Effector memory CD8-positive, alpha-beta T cell (primary cell): Measurements from ENCODE around the gene MRPL41.
"Not testable (repeated sequence)": the region's sequence is repeated elsewhere in the genome, so short reads cannot be mapped to it uniquely, and the experiment has no call there.

ENCODE experiments used
- ATAC-seq: fragments of 150-1000 bp; cut with Tn5 transposase; replicated peaks from 2 replicates; pipeline ENCODE4 v1.10.0; 2021; ENCODE audit warnings: mild to moderate bottlenecking, moderate library complexity
- DNase-seq, 3 experiments: peaks; one replicate each; pipeline ENCODE4 v3.0.0; 2021
- H3K27ac Mint-ChIP-seq, 2 donors: one replicate each; pipeline ENCODE4 v1.8.0; 2022; ENCODE audit warnings: mild to moderate bottlenecking in 2 of 2, mixed read lengths in 2 of 2, moderate library complexity in 2 of 2
- H3K27me3 Mint-ChIP-seq, 2 donors: one replicate each; pipeline ENCODE4 v1.8.0; 2022; ENCODE audit warnings: mixed read lengths in 2 of 2
- H3K36me3 Mint-ChIP-seq: one replicate; pipeline ENCODE4 v1.8.0; 2022; ENCODE audit warnings: mild to moderate bottlenecking, moderate library complexity, mixed read lengths; ENCODE audit not compliant: insufficient read depth
- H3K4me1 Mint-ChIP-seq, 2 donors: one replicate each; pipeline ENCODE4 v1.8.0; 2022; ENCODE audit warnings: low read depth in 2 of 2, mixed read lengths in 2 of 2
- H3K4me3 Mint-ChIP-seq, 2 donors: one replicate each; pipeline ENCODE4 v1.8.0; 2022; ENCODE audit warnings: mild to moderate bottlenecking in 2 of 2, mixed read lengths in 2 of 2, moderate library complexity in 2 of 2
- H3K9me3 Mint-ChIP-seq, 2 donors: one replicate each; pipeline ENCODE4 v1.8.0; 2022; ENCODE audit warnings: mixed read lengths in 2 of 2

MRPL41 gene

DNA sequence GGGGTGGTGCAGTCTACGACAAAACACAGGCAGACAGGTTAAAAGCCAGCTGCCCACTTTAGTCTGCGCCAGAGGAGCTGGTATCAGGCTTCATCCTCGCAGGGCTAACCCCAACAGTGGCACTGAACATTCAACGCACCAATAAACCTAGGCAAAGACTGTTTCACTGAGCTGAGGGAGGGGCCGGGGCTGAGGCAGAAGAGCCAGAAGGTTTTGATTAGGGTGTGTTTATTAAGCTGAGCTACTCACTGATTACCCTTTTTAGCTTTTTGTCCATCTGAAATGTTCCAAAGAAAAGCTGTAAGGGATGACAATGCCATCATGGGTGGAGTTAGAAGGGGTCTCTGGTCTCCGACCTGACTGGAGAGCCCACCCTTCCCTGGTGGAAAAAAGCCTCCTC, 37.2 kb downstream of the MRPL41 start:
- ATAC-seq (no peak), DNase-seq (no peak)
- H3K4me1 Mint-ChIP-seq, result peaks cover 4 to 14% of the 10 kb centered on the region in 2 donors
- H3K27ac Mint-ChIP-seq, result no peak overlapping the region
- no peaks in the 10 kb centered on the region for H3K27me3 Mint-ChIP-seq
- peaks cover 10% of the 10 kb centered on the region for H3K36me3 Mint-ChIP-seq
- H3K9me3 Mint-ChIP-seq, result no peaks in the 10 kb centered on the region
- peak overlapping the region in 1 of 2 donors; percentile 80 for H3K4me3 Mint-ChIP-seq

DNA sequence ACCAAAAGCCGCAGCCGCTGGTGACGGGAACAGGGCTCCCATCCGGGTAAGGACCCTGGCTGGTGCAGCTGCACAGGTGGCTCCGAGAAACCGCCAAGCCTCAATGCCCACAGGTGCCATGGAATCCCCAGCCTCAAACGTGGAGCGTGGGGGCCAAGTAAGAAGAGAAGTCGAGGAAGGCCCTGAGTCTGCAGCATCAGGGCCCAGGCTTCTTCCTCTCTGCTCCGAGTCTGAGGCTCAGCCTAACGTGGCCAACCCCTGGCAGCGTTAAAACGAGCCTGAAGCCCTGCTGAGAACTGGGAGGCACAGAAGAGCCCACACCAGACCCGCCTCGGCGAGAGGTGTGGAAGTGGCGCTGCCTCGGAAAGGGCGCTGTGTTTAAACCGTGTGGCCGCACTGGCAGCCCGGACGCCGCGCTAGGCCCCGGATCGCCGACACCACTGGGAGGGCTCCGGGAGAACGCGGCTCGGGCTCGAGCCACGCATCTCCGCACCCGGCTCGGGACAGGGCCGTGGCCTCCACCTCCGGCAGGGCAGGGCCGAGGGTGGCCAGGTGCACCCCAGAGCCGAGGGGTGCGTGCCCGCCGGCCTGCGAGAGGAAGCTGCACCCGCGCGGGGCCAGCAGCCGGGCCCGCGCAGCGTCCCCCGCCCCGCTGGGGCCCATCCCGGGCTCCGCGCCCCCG, 37.9 kb downstream of the MRPL41 start:
- H3K4me1 Mint-ChIP-seq, result peaks cover 4 to 14% of the 10 kb centered on the region in 2 donors
- no peaks in the 10 kb centered on the region for H3K9me3 Mint-ChIP-seq
- DNase-seq, result no peak
- H3K36me3 Mint-ChIP-seq, result peaks cover 10% of the 10 kb centered on the region
- peak overlapping the region; percentile 77 to 80 for H3K4me3 Mint-ChIP-seq
- ATAC-seq, result no peak
- no peaks in the 10 kb centered on the region for H3K27me3 Mint-ChIP-seq
- no peak overlapping the region for H3K27ac Mint-ChIP-seq

DNA sequence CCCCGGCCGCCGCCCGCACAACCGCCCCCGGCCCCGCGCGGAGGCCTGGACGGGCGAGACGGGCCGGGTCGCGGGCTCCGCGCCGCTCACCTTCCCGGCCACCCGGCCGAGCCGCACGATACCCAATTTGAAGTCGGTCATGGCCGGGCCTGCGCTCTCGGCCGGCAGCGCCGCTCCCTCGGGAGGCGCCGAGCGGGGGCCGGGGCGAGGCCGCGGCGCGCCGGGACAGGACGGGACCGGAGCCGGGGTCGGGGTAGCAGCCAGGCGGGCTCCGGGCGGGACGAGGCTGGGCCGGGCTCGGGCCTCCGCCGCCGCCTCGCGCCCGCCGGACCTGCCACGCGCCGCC, 38.4 kb downstream of the MRPL41 start:
- no peak overlapping the region for H3K27ac Mint-ChIP-seq
- H3K36me3 Mint-ChIP-seq, result peaks cover 10% of the 10 kb centered on the region

DNA sequence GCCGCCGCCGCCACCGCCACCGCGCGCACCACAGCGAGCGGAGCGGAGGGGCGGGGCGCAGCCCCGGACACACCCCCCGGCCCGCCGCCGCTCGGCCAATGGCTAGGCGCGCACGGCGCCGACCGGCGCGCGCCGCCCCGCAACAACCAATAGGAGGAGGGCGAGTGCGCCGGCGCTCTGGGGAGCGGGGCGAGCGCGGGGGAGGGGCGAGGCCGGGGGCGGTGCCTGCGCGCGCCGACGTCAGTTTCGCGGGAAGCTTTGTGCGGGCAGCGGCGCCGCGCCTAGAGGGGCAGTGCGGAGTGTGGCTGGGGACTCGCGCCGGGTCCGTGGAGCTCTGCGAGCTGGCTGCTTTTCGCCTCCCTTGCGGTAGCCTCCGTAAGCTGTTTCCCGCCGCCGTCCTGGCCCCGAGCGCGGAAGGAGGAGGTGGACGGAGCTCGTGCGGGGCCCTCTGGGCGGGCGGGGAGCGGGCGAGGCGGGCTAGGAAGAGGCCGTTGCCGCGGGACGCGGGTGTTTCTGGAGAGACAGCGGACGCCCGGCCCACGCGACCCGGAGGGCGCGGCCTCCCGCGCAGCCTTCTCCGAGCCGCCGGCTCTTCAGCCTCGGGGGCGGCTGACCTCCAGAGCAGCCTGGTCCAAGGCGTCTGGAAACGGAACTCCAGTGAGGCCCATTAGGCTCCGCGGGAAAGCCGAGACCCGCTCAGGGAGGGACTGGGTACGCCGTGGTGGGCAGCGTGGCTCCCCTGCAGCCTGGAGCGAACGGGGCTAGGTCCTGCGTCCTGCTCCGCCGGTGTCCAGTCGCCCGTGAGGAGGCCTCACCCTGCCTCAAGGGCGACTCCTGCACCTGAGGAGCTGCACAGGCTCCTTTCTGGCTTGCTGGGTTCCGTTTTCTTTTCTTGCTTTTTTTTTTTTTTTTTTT, 39.0 kb downstream of the MRPL41 start, which contains the start of gene ZMYND19:
Gene ZMYND19 (minus strand): TSS at position 44 of the 915 bp plus-strand sequence. CDS start 249 bp downstream, outside the sequence.
- Mint-ChIP-seq H3K4me1 (peaks cover 4 to 14% of the 10 kb centered on the region in 2 donors), H3K9me3 (no peaks in the 10 kb centered on the region), H3K27me3 (no peaks in the 10 kb centered on the region), H3K4me3 (peak within 1 kb of the TSS; percentile 87 to 93), H3K27ac (peak within 1 kb of the TSS; percentile 77 to 84), H3K36me3 (peaks cover 10% of the 10 kb centered on the region)
- DNase-seq (peak; percentile 84 to 92 (median 86)), ATAC-seq (peak; percentile 96)

More for the DNA sequence above, 38.4 kb downstream of the MRPL41 start:
- H3K4me3 Mint-ChIP-seq, result peak overlapping the region; percentile 87 to 93
- H3K27me3 Mint-ChIP-seq, result no peaks in the 10 kb centered on the region
- H3K4me1 Mint-ChIP-seq, result peaks cover 4 to 14% of the 10 kb centered on the region in 2 donors
- no peaks in the 10 kb centered on the region for H3K9me3 Mint-ChIP-seq
- ATAC-seq, result no peak
- DNase-seq, result no peak

DNA sequence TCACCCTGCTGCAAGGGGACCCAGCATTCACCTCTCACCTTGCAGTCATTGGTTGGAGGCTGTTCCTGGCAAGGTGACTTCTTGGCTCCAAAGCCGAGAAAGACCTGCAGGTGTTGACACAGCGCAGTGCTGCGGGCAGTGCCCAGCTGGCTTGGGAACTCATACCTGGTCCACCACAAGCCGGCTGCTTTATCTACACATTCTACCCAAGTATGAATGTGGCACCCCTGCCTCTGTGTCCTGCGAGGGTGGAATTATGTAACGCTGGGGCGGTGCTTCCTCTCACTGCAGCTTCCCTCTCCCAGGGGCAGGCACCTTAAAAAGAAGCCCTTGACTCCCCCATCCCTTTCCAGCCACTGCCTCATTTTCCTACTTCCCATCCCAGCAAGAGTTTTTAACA, 41.1 kb downstream of the MRPL41 start:
- Mint-ChIP-seq H3K4me1 (peaks cover 4 to 11% of the 10 kb centered on the region in 2 donors), H3K36me3 (peaks cover 10% of the 10 kb centered on the region), H3K27me3 (no peaks in the 10 kb centered on the region), H3K4me3 (peak overlapping the region in 1 of 2 donors; percentile 36), H3K9me3 (no peaks in the 10 kb centered on the region), H3K27ac (no peak overlapping the region)
- DNase-seq (no peak), ATAC-seq (no peak)

DNA sequence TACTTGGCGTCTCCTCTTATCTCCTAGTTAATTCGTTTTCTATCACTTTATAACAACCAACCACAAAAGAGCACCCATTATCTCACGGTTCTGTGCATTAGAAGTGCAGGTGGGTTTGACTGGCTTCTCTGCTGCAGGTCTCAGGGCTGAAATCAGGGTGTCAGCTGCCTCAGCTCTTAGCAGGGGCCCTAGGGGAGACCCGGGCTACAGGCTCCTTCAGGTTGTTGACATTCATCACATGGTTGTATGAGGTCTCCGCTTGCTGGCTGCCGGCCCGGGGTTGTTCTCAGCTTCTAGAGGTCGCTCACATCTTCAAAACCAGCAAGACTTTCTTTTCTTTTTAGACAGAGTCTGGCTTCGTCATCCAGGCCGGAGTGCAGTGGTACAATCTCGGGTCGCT, 41.5 kb downstream of the MRPL41 start:
- peaks cover 5 to 7% of the 10 kb centered on the region in 2 donors for H3K4me1 Mint-ChIP-seq
- H3K27me3 Mint-ChIP-seq, result no peaks in the 10 kb centered on the region
- DNase-seq, result no peak
- H3K36me3 Mint-ChIP-seq, result peaks cover 10% of the 10 kb centered on the region
- ATAC-seq, result no peak
- peak overlapping the region in 1 of 2 donors; percentile 36 for H3K4me3 Mint-ChIP-seq
- no peak overlapping the region for H3K27ac Mint-ChIP-seq
- no peaks in the 10 kb centered on the region for H3K9me3 Mint-ChIP-seq

DNA sequence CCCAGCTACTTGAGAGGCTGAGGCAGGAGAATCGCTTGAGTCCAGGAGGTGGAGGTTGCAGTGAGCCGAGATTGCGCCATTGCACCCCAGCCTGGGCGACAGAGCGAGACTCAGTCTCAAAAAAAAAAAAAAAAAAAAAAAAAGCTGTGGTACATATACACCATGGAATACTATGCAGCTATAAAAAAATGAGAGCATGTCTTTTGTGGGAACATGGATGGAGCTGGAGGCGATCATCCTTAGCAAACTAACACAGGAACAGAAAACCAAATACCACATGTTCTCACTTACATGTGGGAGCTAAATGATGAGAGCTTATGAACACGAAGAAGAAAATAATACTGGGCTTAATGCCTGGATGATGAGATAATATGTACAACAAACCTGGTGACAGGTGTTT, 44.9 kb downstream of the MRPL41 start:
- H3K4me3 Mint-ChIP-seq, ATAC-seq, H3K36me3 Mint-ChIP-seq, H3K27me3 Mint-ChIP-seq, H3K9me3 Mint-ChIP-seq, H3K27ac Mint-ChIP-seq, DNase-seq, H3K4me1 Mint-ChIP-seq: not testable (repeated sequence)

DNA sequence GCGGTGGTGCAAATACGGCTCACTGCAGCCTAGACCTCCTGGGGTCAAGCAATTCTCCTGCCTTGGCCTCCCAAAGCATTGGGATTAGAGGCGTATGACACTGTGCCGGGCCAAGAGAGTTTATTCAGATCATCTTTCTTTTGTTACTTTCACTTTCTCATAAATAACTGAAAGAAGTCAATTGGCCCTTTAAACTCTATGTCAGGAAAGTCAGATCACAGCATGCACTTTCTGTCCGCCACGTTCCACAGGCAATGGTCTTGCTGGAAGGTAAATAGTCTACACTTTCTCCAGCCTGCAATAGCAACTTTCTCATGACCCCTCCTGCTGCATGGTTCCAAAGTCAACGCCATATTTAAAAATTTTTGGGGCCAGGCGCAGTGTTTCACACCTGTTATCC, 47.3 kb downstream of the MRPL41 start:
- H3K27ac Mint-ChIP-seq, result no peak overlapping the region
- peaks cover 0 to 11% of the 10 kb centered on the region in 2 donors for H3K4me1 Mint-ChIP-seq
- no peaks in the 10 kb centered on the region for H3K27me3 Mint-ChIP-seq
- no peak overlapping the region for H3K4me3 Mint-ChIP-seq
- DNase-seq, result no peak
- no peaks in the 10 kb centered on the region for H3K9me3 Mint-ChIP-seq
- no peaks in the 10 kb centered on the region for H3K36me3 Mint-ChIP-seq
- ATAC-seq, result no peak
